HG03196 (cell line): ENCODE data around the gene BEGAIN.

Experiments used
- ATAC-seq: cut with Tn5 transposase; IDR thresholded peaks from one replicate; pipeline ENCODE4 v1.9.1; 2021; ENCODE audit not compliant: unreplicated experiment

The BEGAIN gene

GRCh38 chr14:100587086-100587762 lies at the start of gene BEGAIN:
Gene BEGAIN (minus strand): TSS chr14:100587417. CDS start chr14:100587290, 127 bp downstream.
- no peak for ATAC-seq

- ATAC-seq = no peak
Observed at GRCh38 chr14:100636559-100636958, 49.3 kb upstream of the BEGAIN start.

- ATAC-seq = no peak
Observed at GRCh38 chr14:100634026-100634425, 46.8 kb upstream of the BEGAIN start.

GRCh38 chr14:100633406-100633805 lies 46.2 kb upstream of the BEGAIN start:
- ATAC-seq = no peak

- ATAC-seq = no peak
Observed at GRCh38 chr14:100629696-100630095, 42.5 kb upstream of the BEGAIN start.

GRCh38 chr14:100629098-100629497 lies 41.9 kb upstream of the BEGAIN start:
- no peak for ATAC-seq

- no peak for ATAC-seq
Observed at GRCh38 chr14:100628225-100628624, 41.0 kb upstream of the BEGAIN start.

GRCh38 chr14:100626614-100627013 lies 39.4 kb upstream of the BEGAIN start:
- ATAC-seq = no peak

- ATAC-seq = no peak
Observed at GRCh38 chr14:100623961-100624360, 36.7 kb upstream of the BEGAIN start.

GRCh38 chr14:100623557-100623956 lies 36.3 kb upstream of the BEGAIN start:
- ATAC-seq = no peak

GRCh38 chr14:100622708-100623485 lies 35.7 kb upstream of the BEGAIN start:
- no peak for ATAC-seq

GRCh38 chr14:100622224-100622623 lies 35.0 kb upstream of the BEGAIN start:
- ATAC-seq = no peak

- no peak for ATAC-seq
Observed at GRCh38 chr14:100621806-100622205, 34.6 kb upstream of the BEGAIN start.

GRCh38 chr14:100620255-100621100 lies 33.3 kb upstream of the BEGAIN start:
- no peak for ATAC-seq

- no peak for ATAC-seq
Observed at GRCh38 chr14:100619396-100620254, 32.4 kb upstream of the BEGAIN start.

GRCh38 chr14:100618763-100619320 lies 31.6 kb upstream of the BEGAIN start:
- ATAC-seq = no peak

GRCh38 chr14:100618318-100618693 lies 31.1 kb upstream of the BEGAIN start:
- no peak for ATAC-seq

- ATAC-seq = no peak
Observed at GRCh38 chr14:100617410-100618317, 30.4 kb upstream of the BEGAIN start.

- no peak for ATAC-seq
Observed at GRCh38 chr14:100616854-100617409, 29.7 kb upstream of the BEGAIN start.
